Mucosa of descending colon (tissue), 3 donors: ENCODE measurements around the gene EME2. TPM values are rescaled to one million over a fixed set of nuclear protein-coding genes. Genes with fewer than 3 reads are reported as not detected.
A peak's percentile ranks its signal among the peaks of the same experiment; 100 is the strongest.

Experiments used
- ATAC-seq: fragments of 200-7000 bp; cut with Tn5 transposase; one replicate; pipeline ENCODE4 v1.9.1; 2020; ENCODE audit warnings: mild to moderate bottlenecking, moderate library complexity
- DNase-seq, 3 donors: peaks; one replicate each; pipeline ENCODE4 v3.0.0-alpha.2; 2020
- H3K36me3 ChIP-seq: fragments of 200-600 bp; one replicate; pipeline ENCODE4 v1.8.0; 2021; ENCODE audit warnings: low read depth, mild to moderate bottlenecking
- H3K4me1 ChIP-seq: fragments of 200-600 bp; one replicate; pipeline ENCODE4 v1.8.0; 2021; ENCODE audit warnings: low read depth, mild to moderate bottlenecking
- H3K4me3 ChIP-seq: fragments of 200-600 bp; one replicate; pipeline ENCODE4 v1.8.0; 2021; ENCODE audit warnings: mild to moderate bottlenecking
- H3K9me3 ChIP-seq: fragments of 200-600 bp; one replicate; pipeline ENCODE4 v1.8.0; 2021; ENCODE audit warnings: mild to moderate bottlenecking
- intact Hi-C, 2 donors: fragments of 100-400 bp; cut with DNase I in 1 of 2; cut with micrococcal nuclease in 1 of 2; formaldehyde crosslinking; loops; one replicate each; pipeline versions ENCODE4 v1.11.0 to v1.11.1; 2022; cut with DNase I, micrococcal nuclease
- total RNA-seq, 3 donors: library from RNA; stranded (reverse); fragmentation: NEBNext Ultra II Directional in 2 of 3; extraction: Animal tissue kit (Norgen Biotek cat#: 25700) in 2 of 3; gene quantifications; one replicate each; pipeline versions ENCODE4 v1.2.1 to v1.2.4, GENCODE V29; 2021 to 2023
- TF ChIP-seq, protein P1 (sequence below): fragments of 200-600 bp; IDR thresholded peaks from one replicate; pipeline ENCODE4 v1.8.0; 2022; ENCODE audit warnings: antibody characterized with exemption, mild to moderate bottlenecking
- donor health status: DM: no; HTN: no; CAD: no; lungs with moderate emphysema.
- donor health status: DM: no; HTN: no; CAD: no.
- donor health status: DM: no; HTN: yes; CAD: no.

The EME2 gene
- total RNA-seq, 3 donors from 2014 or later, result 18.4 to 43.1 (median 24.7) TPM

GRCh38 chr16:1771864-1772361 is 697 bp upstream of the EME2 start:
- Histone ChIP-seq H3K36me3 (no peaks in the 10 kb centered on the region), H3K4me3 (peak overlapping the region; percentile 89), H3K9me3 (no peaks in the 10 kb centered on the region), H3K4me1 (peaks cover 31% of the 10 kb centered on the region)
- ATAC-seq, result no peak
- peak in 1 of 3 donors; percentile 49 for DNase-seq
- intact Hi-C loops, result no loop called here
- TF ChIP-seq, protein P1, sequence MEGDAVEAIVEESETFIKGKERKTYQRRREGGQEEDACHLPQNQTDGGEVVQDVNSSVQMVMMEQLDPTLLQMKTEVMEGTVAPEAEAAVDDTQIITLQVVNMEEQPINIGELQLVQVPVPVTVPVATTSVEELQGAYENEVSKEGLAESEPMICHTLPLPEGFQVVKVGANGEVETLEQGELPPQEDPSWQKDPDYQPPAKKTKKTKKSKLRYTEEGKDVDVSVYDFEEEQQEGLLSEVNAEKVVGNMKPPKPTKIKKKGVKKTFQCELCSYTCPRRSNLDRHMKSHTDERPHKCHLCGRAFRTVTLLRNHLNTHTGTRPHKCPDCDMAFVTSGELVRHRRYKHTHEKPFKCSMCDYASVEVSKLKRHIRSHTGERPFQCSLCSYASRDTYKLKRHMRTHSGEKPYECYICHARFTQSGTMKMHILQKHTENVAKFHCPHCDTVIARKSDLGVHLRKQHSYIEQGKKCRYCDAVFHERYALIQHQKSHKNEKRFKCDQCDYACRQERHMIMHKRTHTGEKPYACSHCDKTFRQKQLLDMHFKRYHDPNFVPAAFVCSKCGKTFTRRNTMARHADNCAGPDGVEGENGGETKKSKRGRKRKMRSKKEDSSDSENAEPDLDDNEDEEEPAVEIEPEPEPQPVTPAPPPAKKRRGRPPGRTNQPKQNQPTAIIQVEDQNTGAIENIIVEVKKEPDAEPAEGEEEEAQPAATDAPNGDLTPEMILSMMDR, result no peak

- peak; percentile 85 to 91 (median 90) for DNase-seq
- TF ChIP-seq, protein P1, result peak; percentile 83
- peak within 1 kb of the TSS; percentile 89 for H3K4me3 ChIP-seq
- intact Hi-C loops, result no loop called here
- H3K36me3 ChIP-seq, result peaks cover 5% of the 10 kb centered on the region
- peaks cover 31% of the 10 kb centered on the region for H3K4me1 ChIP-seq
- peak; percentile 80 for ATAC-seq
- no peaks in the 10 kb centered on the region for H3K9me3 ChIP-seq
Measured at GRCh38 chr16:1772908-1773702, 495 bp downstream of the EME2 start, which contains the start of gene MRPS34. MRPS34 (minus strand) TSS chr16:1773134; CDS start chr16:1773119, 15 bp downstream.

GRCh38 chr16:1773703-1774447 is 1.3 kb downstream of the EME2 start:
- DNase-seq (no peak), ATAC-seq (peak; percentile 4)
- no peaks in the 10 kb centered on the region for H3K9me3 ChIP-seq
- intact Hi-C loops, result no loop called here
- H3K4me3 ChIP-seq, result peak overlapping the region; percentile 89
- H3K4me1 ChIP-seq, result peaks cover 31% of the 10 kb centered on the region
- H3K36me3 ChIP-seq, result peaks cover 5% of the 10 kb centered on the region
- TF ChIP-seq, protein P1, result no peak

DNA sequence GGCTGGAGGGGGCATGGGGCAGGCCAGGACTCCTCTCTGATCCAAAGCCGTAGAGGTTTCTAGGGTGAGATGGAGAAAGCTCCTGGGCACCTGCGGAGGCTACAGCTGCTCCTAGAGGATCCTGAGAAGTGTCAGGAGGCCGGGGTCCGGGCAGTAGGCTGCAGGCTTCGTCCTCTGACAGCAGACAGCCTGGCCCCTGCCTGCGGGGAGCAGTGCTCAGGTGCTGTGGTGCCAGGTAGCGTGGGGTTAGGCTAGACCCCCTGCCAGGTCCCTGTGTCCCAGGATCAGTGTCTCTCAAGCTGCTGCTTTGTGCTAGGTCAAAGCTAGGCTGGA is 1.8 kb downstream of the EME2 start:
- DNase-seq, result no peak
- Histone ChIP-seq H3K9me3 (no peaks in the 10 kb centered on the region), H3K4me1 (peaks cover 30% of the 10 kb centered on the region), H3K36me3 (peaks cover 5% of the 10 kb centered on the region), H3K4me3 (no peak overlapping the region)
- intact Hi-C loops, result no loop called here
- TF ChIP-seq, protein P1, result no peak
- no peak for ATAC-seq

GRCh38 chr16:1775006-1775845 is 2.6 kb downstream of the EME2 start:
- H3K4me1 ChIP-seq, result peaks cover 23% of the 10 kb centered on the region
- DNase-seq (no peak), ATAC-seq (no peak)
- H3K4me3 ChIP-seq, result no peak overlapping the region
- TF ChIP-seq, protein P1, result no peak
- no peaks in the 10 kb centered on the region for H3K9me3 ChIP-seq
- H3K36me3 ChIP-seq, result peaks cover 5% of the 10 kb centered on the region
- intact Hi-C loops, result no loop called here
